ENCODE data around the gene BTG4. TPM values are rescaled to one million over a fixed set of nuclear protein-coding genes. Genes with fewer than 3 reads are reported as not detected.
A peak's percentile ranks its signal among the peaks of the same experiment; 100 is the strongest.

Gene BTG4
- total RNA-seq (2022) (0.61 and 1.2 TPM in 2 replicates), Bru-seq, nascent RNA (percentile 35 among the genes with signal in this experiment), BruChase-seq, experiment 1, labeled RNA remaining after a 2-hour chase (percentile 45 among the genes with signal in this experiment), BruChase-seq, experiment 2, labeled RNA remaining after a 6-hour chase (percentile 36 among the genes with signal in this experiment)
- long read RNA-seq, partial matches to known transcripts = 0 of 1 reads
- long read RNA-seq, other reads (novel, unspliced or antisense) = 1 of 1 reads

GRCh38 chr11:111512296-111513239 is at the start of gene BTG4:
Gene BTG4, minus strand, starts transcription at chr11:111512386. Its CDS starts 13,610 bp downstream, at chr11:111498776.
- CTCF ChIA-PET = no interaction called here
- Histone ChIP-seq H3K36me3 (ENCODE audit: control insufficient read depth, insufficient read depth, low read length) (no peaks in the 10 kb centered on the region), H3K4me1 (peaks cover 12% of the 10 kb centered on the region; the same call in 1 of the 2 replicates), H3K9me3 (no peaks in the 10 kb centered on the region), H3K4me3 (ENCODE audit: low read depth, low read length) (no peak within 1 kb of the TSS), H3K27me3 (replicated peaks; ENCODE audit: control insufficient read depth, insufficient read depth, low read length) (no peaks in the 10 kb centered on the region)
- Mint-ChIP-seq H3K4me3 (ENCODE audit: unreplicated experiment) (no peak within 1 kb of the TSS), H3K36me3 (ENCODE audit: insufficient read depth, unreplicated experiment) (no peaks in the 10 kb centered on the region), H3K9me3 (ENCODE audit: unreplicated experiment) (peaks cover 5% of the 10 kb centered on the region), H3K27me3 (ENCODE audit: insufficient read depth, unreplicated experiment) (peaks cover 10% of the 10 kb centered on the region), H3K27ac (ENCODE audit: unreplicated experiment) (no peak within 1 kb of the TSS), H3K4me1 (ENCODE audit: low read depth, unreplicated experiment) (no peaks in the 10 kb centered on the region)
- intact Hi-C loops (cut with micrococcal nuclease; ENCODE audit: unreplicated experiment) = no loop called here
- no TSS peak for BruUV-seq (replicated peaks)
- POLR2A ChIA-PET = no interaction called here
- no peak for DNase-seq
- TF ChIP-seq, protein P1, sequence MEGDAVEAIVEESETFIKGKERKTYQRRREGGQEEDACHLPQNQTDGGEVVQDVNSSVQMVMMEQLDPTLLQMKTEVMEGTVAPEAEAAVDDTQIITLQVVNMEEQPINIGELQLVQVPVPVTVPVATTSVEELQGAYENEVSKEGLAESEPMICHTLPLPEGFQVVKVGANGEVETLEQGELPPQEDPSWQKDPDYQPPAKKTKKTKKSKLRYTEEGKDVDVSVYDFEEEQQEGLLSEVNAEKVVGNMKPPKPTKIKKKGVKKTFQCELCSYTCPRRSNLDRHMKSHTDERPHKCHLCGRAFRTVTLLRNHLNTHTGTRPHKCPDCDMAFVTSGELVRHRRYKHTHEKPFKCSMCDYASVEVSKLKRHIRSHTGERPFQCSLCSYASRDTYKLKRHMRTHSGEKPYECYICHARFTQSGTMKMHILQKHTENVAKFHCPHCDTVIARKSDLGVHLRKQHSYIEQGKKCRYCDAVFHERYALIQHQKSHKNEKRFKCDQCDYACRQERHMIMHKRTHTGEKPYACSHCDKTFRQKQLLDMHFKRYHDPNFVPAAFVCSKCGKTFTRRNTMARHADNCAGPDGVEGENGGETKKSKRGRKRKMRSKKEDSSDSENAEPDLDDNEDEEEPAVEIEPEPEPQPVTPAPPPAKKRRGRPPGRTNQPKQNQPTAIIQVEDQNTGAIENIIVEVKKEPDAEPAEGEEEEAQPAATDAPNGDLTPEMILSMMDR (IDR thresholded peaks at IDR 0.05; ENCODE audit: insufficient read depth in 1 of 2, low read depth in 1 of 2, low read length in 1 of 2, severe bottlenecking in 1 of 2, unreplicated experiment in 1 of 2) = no peak

DNA sequence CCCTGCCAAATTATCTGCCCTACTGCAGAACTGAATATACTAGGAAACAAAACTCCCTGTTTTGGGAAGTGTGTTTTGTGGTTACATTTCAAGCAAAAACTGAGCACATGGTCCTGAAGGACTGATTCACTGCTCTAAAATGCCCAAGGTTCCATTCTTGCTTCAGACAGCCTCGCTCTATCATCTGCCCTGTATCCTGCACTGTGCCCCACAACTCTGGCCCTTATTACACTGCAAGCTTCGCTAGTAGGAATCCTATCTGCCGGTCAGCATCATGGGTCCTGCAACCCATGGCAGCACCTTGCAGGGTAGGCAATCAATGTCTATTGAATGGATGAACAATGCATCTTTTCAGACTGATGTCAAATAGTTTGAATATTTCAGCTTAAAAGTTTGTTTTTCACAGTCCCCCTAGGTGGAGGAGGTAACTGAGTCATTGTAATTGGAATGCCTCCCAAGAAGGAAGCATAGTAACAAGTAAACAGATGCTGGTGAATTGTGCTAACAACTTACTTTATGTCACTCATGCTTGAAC is 49.7 kb upstream of the BTG4 start:
- Histone ChIP-seq H3K36me3 (ENCODE audit: control insufficient read depth, insufficient read depth, low read length) (no peaks in the 10 kb centered on the region), H3K27me3 (replicated peaks; ENCODE audit: control insufficient read depth, insufficient read depth, low read length) (no peaks in the 10 kb centered on the region), H3K9me3 (no peaks in the 10 kb centered on the region), H3K4me1 (no peaks in the 10 kb centered on the region), H3K4me3 (ENCODE audit: low read depth, low read length) (no peak overlapping the region)
- POLR2A ChIA-PET = no interaction called here
- intact Hi-C loops (cut with micrococcal nuclease; ENCODE audit: unreplicated experiment) = no loop called here
- H3K9me3 Mint-ChIP-seq (ENCODE audit: unreplicated experiment) = peaks cover 7% of the 10 kb centered on the region
- H3K36me3 Mint-ChIP-seq (ENCODE audit: insufficient read depth, unreplicated experiment) = no peaks in the 10 kb centered on the region
- peaks cover 7% of the 10 kb centered on the region for H3K4me1 Mint-ChIP-seq (ENCODE audit: low read depth, unreplicated experiment)
- no TSS peak for BruUV-seq (replicated peaks)
- DNase-seq = no peak
- H3K27ac Mint-ChIP-seq (ENCODE audit: unreplicated experiment) = no peak overlapping the region
- no peaks in the 10 kb centered on the region for H3K27me3 Mint-ChIP-seq (ENCODE audit: insufficient read depth, unreplicated experiment)
- no peak overlapping the region for H3K4me3 Mint-ChIP-seq (ENCODE audit: unreplicated experiment)
- TF ChIP-seq, protein P1 (IDR thresholded peaks at IDR 0.05; ENCODE audit: insufficient read depth in 1 of 2, low read depth in 1 of 2, low read length in 1 of 2, severe bottlenecking in 1 of 2, unreplicated experiment in 1 of 2) = no peak
- CTCF ChIA-PET = interaction anchor here (1.2 kb wide), 1 partner anchor 290 kb away, joined by 4 read pairs; no protein-coding TSS in a partner anchor

GRCh38 chr11:111561306-111561705 is 49.1 kb upstream of the BTG4 start:
- Histone ChIP-seq H3K36me3 (ENCODE audit: control insufficient read depth, insufficient read depth, low read length) (no peaks in the 10 kb centered on the region), H3K4me1 (no peaks in the 10 kb centered on the region), H3K4me3 (ENCODE audit: low read depth, low read length) (no peak overlapping the region), H3K9me3 (peaks cover 6% of the 10 kb centered on the region; the same call in 1 of the 2 replicates), H3K27me3 (replicated peaks; ENCODE audit: control insufficient read depth, insufficient read depth, low read length) (no peaks in the 10 kb centered on the region)
- peaks cover 7% of the 10 kb centered on the region for H3K4me1 Mint-ChIP-seq (ENCODE audit: low read depth, unreplicated experiment)
- H3K36me3 Mint-ChIP-seq (ENCODE audit: insufficient read depth, unreplicated experiment) = no peaks in the 10 kb centered on the region
- no peak for DNase-seq
- CTCF ChIA-PET = interaction anchor here (0.7 kb wide), 1 partner anchor 35 kb away, joined by 3 read pairs; no protein-coding TSS in a partner anchor
- POLR2A ChIA-PET = no interaction called here
- H3K4me3 Mint-ChIP-seq (ENCODE audit: unreplicated experiment) = no peak overlapping the region
- intact Hi-C loops (cut with micrococcal nuclease; ENCODE audit: unreplicated experiment) = no loop called here
- H3K27ac Mint-ChIP-seq (ENCODE audit: unreplicated experiment) = no peak overlapping the region
- no TSS peak for BruUV-seq (replicated peaks)
- H3K9me3 Mint-ChIP-seq (ENCODE audit: unreplicated experiment) = peaks cover 13% of the 10 kb centered on the region
- no peaks in the 10 kb centered on the region for H3K27me3 Mint-ChIP-seq (ENCODE audit: insufficient read depth, unreplicated experiment)
- TF ChIP-seq, protein P1 (IDR thresholded peaks at IDR 0.05; ENCODE audit: insufficient read depth in 1 of 2, low read depth in 1 of 2, low read length in 1 of 2, severe bottlenecking in 1 of 2, unreplicated experiment in 1 of 2) = no peak
